IPS DF 6.9 (cell line): ENCODE measurements around the gene MKNK1.

Source experiments
- DNase-seq: peaks from one replicate; pipeline ENCODE4 v3.0.0-alpha.2; 2013; ENCODE audit warnings: low read depth, low spot score
- H3K27ac ChIP-seq: one replicate; pipeline ENCODE4 v1.5.1; 2013; ENCODE audit warnings: low read length, control low read depth
- H3K27me3 ChIP-seq: 2 replicates; pipeline ENCODE4 v1.6.1; 2013; ENCODE audit warnings: mild to moderate bottlenecking, low read length; ENCODE audit not compliant: control insufficient read depth, insufficient read depth
- H3K36me3 ChIP-seq: 2 replicates; pipeline ENCODE4 v1.6.1; 2013; ENCODE audit warnings: low read length; ENCODE audit not compliant: control insufficient read depth, insufficient read depth
- H3K4me1 ChIP-seq: 2 replicates; pipeline ENCODE4 v1.6.1; 2013; ENCODE audit warnings: low read length; ENCODE audit not compliant: control insufficient read depth, insufficient read depth
- H3K4me3 ChIP-seq: 2 replicates; pipeline ENCODE4 v1.5.1; 2013; ENCODE audit warnings: mild to moderate bottlenecking, low read length
- H3K9me3 ChIP-seq: 2 replicates; pipeline ENCODE4 v1.6.1; 2013; ENCODE audit warnings: low read length, inconsistent platforms; ENCODE audit not compliant: control insufficient read depth, insufficient read depth
- WGBS: extraction: QIAGEN DNeasy Blood & Tissue Kit; methylation state at CpG from one replicate; pipeline ENCODE4 v1.1.7; 2013; ENCODE audit warnings: mixed read lengths, missing lambda C conversion rate; ENCODE audit not compliant: insufficient read length, insufficient coverage; 5-methylcytosine and 5-hydroxymethylcytosine counted together

Gene MKNK1

DNA sequence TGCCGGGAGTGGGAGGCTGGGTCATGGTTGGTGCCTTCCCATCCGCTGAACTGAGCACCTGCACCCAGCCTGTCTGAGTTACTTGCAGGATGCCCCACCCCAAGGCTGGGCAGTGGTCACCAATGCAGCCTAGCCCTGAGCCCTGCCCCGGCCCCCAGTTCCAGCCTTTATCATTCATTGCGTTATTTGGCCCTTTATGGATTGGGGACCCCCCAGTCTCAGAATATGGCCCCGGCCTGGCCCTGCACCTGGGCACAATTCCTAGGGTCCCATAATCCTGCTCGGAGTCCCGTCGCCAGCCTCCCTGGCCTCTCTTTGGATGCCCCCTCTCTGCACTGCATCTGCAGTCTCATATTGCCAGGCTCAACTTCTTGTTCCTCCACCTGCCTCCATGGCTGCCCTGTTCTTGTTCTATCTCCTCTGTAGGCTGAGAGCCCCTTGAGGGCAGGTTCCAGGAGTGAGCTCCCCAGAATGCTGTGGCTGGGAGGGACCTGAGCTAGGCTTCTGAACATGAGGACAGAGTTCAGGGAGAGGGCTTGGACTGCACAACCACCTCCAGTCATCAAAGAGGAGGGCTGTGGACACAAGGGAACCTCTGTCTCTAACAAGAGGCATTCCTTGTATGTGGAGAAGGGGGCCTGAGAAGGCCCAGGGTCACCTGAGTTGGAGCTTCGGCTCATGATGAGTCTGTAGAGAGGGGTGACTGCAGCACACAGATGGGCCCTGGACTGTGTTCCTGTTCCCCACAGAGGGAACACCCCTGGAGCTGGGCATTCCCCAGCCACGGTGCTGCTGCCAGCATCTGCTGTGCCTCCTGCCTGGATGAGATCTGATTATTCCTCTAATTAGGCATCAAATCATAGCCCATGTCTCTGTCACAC, 51.5 kb downstream of the MKNK1 start:
- no CpG with 5 or more reads among the region's 10 CpGs for WGBS

DNA sequence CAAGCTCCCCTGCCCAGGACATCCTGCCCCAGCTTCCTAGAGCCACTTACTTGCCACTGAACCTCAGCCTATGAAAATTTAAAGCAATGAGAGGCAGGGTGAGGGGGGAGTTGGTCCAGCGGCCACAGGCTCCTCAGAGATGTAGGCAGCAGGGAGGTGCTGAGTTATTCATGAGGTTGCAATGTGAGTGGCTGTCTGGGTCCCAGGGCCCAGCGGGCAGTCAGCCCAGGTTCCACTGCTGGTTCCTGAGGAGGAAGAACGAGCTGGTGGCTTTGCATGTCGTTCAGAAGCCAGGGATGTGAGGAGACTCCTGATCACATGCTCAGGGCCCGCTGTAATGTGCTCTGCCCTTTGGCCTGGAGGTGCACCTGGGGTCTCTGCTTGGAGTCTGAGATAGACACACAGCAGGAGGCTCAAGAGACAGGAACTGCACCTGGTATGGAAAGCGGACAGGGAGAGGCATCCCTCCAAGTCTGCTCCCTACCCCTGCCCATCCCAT, 52.4 kb downstream of the MKNK1 start, which contains the start of gene KNCN:
Gene KNCN, minus strand, starts transcription at position 51 of the 499 bp plus-strand sequence. CDS start 432 bp downstream, outside the sequence.
- no peaks in the 10 kb centered on the region; the same call in 1 of the 2 replicates for H3K27me3 ChIP-seq
- H3K4me1 ChIP-seq: peaks cover 2% of the 10 kb centered on the region
- no peaks in the 10 kb centered on the region for H3K36me3 ChIP-seq
- no CpG with 5 or more reads among the region's 6 CpGs for WGBS
- H3K4me3 ChIP-seq: no peak within 1 kb of the TSS
- no peak for DNase-seq
- H3K27ac ChIP-seq: no peak within 1 kb of the TSS
- H3K9me3 ChIP-seq: no peaks in the 10 kb centered on the region

More for the DNA sequence above, 51.5 kb downstream of the MKNK1 start:
- peaks cover 2% of the 10 kb centered on the region for H3K4me1 ChIP-seq
- no peak overlapping the region for H3K27ac ChIP-seq
- DNase-seq: no peak
- no peaks in the 10 kb centered on the region for H3K9me3 ChIP-seq
- H3K36me3 ChIP-seq: no peaks in the 10 kb centered on the region
- no peak overlapping the region for H3K4me3 ChIP-seq
- H3K27me3 ChIP-seq: no peaks in the 10 kb centered on the region

DNA sequence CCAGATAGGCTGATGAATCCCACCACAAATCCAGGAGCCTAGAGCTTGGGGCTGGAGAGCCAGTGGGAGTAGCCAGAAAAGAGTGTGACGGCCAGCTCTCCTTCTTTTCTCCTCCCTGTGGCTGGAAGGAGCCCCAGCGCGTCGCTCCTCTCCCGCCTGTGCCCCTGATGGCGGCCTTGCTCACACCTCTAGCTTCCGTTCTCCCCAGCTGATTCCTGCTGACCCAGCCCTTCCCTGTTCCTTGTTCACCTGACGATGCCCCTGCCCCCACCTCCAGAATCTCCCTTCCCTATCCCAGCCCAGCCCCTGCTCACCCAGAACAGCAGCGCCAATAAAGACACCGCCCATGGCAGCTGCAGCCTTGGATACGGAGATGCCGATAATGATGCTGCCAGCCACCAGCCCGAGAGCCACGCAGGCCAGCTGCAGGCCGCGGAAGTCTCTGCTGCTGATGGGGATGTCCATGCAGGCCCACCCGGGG, 53.3 kb downstream of the MKNK1 start:
- no peaks in the 10 kb centered on the region for H3K36me3 ChIP-seq
- no peak for DNase-seq
- no peak overlapping the region for H3K4me3 ChIP-seq
- no CpG with 5 or more reads among the region's 17 CpGs for WGBS
- H3K27ac ChIP-seq: no peak overlapping the region
- no peaks in the 10 kb centered on the region; the same call in 1 of the 2 replicates for H3K27me3 ChIP-seq
- no peaks in the 10 kb centered on the region; the same call in none of the 2 replicates for H3K4me1 ChIP-seq
- no peaks in the 10 kb centered on the region for H3K9me3 ChIP-seq

DNA sequence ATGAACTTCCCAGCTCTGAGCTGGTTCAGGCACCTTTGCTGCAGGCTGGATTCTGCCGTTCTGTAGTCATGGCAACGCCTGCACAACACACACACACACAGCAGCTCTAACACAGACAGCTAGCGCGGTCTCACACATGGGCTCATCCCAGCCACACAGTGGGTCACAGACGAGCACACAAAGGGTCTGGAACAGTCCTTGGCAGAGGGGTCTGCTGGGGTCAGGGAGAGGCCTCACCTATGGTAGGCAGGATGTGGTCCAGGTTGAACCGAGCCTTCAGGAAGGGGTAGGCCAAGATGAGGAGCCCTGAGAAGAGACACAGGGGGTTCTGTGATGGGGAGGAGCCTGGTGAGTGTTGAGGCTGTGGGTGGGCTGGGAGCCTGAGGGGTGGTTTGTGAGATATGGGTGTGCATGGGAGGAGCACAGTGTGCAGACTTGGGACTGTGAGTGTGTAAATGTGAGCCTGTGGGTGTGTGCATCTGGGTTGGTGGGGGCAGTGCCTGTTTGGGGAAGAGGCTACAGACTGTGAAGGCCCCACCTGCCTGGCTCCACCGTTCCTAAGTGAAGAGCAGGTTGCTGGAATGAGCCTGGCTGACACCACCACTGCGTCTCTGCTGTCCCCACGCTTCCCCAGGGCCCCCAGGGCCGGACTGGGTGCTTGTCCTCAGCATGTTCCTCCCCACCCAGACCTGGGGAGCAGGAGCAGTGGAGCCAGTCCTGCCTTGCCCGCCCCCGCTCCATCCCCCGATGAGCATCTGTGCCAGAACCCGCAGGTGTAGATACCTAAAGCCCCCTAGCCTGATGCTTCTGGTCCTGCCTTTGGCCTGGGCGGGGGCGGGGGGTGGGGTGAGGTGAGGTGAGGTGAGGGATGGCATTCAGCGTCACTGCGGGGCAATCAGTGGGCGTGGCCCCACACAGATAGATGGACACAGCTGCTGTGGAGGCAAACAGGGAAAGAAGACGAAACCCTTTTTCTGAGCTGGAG, 54.1 kb downstream of the MKNK1 start:
- no peak overlapping the region for H3K4me3 ChIP-seq
- WGBS: no CpG with 5 or more reads among the region's 20 CpGs
- no peaks in the 10 kb centered on the region; the same call in none of the 2 replicates for H3K4me1 ChIP-seq
- DNase-seq: no peak
- H3K9me3 ChIP-seq: no peaks in the 10 kb centered on the region
- H3K36me3 ChIP-seq: no peaks in the 10 kb centered on the region
- peaks cover 4% of the 10 kb centered on the region; the same call in 1 of the 2 replicates for H3K27me3 ChIP-seq
- no peak overlapping the region for H3K27ac ChIP-seq

DNA sequence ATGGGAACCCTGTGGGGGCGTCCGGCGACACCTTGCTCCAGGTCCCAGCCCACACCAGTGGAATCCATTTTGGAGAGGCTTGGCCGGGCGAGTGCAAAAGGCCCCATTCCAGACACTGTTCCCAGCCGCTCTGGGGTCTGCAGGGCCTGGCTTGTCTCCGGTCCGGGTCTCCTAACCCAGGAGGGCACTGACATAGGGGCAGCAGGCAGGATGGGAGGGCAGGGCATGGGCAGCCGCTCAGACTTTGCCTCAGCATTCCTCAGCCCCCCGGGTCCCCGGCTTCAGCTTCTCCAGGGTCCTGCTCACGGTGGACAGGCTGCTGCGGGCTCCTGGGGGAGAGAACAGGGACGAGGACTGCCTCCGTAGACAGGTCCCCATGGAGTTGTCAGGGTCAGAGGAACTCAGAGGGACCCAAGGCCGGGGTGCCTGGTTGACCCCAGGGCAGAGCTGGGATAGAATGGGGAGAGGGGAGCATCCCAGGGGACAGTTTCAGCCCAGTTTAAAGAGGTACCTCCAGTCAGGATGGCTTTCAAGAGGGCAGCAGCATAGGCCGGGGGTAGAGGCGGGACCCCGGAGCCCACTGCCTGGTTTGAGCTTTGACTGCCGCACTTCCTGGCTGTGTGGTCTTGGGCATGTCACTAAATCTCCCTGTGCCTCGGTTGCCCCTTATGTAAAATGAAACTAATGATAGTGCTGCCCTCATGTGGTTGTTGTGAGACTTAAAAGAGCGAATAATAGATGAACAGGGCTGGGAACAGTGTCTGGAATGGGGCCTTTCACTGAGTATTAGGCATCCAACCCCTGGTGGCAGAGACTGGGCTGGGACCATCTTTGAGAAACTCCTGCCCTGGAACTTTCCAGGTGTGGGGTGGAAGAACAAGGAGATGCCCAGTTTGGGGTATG, 56.3 kb downstream of the MKNK1 start:
- peaks cover 23% of the 10 kb centered on the region for H3K27me3 ChIP-seq
- whole genome bisulfite sequencing: no CpG with 5 or more reads among the region's 22 CpGs
- peak; percentile 52 for DNase-seq
- H3K4me3 ChIP-seq: no peak overlapping the region
- H3K27ac ChIP-seq: no peak overlapping the region
- H3K9me3 ChIP-seq: no peaks in the 10 kb centered on the region
- peaks cover 4% of the 10 kb centered on the region for H3K4me1 ChIP-seq
- no peaks in the 10 kb centered on the region for H3K36me3 ChIP-seq

DNA sequence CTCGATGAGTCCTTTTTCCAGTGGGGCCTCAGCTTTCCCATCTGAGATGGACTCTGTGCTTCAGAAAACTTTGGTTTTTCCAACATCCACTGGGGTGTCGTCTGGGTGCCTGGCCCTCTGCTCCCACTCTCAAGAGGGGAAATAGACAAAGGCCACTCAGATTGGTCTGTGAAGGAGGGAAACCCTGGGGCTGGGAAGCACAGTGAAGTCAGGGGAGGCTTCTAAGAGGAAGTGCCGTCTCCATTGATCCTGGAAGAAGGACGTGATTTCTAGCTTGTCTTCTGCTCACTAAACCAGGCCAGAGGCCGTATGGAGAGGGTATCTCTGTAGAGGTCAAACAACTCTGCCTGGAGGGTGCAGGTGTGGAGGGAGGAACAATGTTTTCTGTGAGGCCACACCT, 57.9 kb downstream of the MKNK1 start:
- Histone ChIP-seq H3K27ac (no peak overlapping the region), H3K4me1 (peaks cover 4% of the 10 kb centered on the region), H3K9me3 (no peaks in the 10 kb centered on the region), H3K4me3 (no peak overlapping the region), H3K27me3 (peaks cover 34% of the 10 kb centered on the region), H3K36me3 (no peaks in the 10 kb centered on the region)
- WGBS: no CpG with 5 or more reads among the region's 5 CpGs
- no peak for DNase-seq

DNA sequence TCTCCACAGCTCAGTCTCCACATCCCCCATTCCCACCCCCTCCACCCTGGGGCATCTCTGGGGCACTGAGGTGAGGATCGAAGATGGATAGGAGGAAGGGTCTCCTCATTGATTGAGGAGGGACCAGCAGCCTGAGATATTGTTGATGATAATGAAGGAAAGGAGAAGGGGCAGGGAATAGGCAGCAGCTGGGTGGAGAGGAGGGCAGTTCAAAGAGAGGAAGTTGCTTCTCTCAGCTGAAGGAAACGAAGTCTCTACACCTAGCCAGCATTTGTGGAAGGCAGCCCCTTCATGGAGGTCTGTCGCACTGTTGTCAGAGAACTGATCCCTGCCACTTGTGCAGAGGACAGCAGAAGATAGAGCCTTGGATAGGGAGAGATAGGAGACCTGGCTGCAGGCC, 58.3 kb downstream of the MKNK1 start:
- Histone ChIP-seq H3K27me3 (peaks cover 35% of the 10 kb centered on the region), H3K27ac (no peak overlapping the region), H3K9me3 (no peaks in the 10 kb centered on the region), H3K4me1 (peaks cover 4% of the 10 kb centered on the region), H3K36me3 (no peaks in the 10 kb centered on the region), H3K4me3 (no peak overlapping the region)
- no peak for DNase-seq
- WGBS: no CpG with 5 or more reads among the region's 3 CpGs

DNA sequence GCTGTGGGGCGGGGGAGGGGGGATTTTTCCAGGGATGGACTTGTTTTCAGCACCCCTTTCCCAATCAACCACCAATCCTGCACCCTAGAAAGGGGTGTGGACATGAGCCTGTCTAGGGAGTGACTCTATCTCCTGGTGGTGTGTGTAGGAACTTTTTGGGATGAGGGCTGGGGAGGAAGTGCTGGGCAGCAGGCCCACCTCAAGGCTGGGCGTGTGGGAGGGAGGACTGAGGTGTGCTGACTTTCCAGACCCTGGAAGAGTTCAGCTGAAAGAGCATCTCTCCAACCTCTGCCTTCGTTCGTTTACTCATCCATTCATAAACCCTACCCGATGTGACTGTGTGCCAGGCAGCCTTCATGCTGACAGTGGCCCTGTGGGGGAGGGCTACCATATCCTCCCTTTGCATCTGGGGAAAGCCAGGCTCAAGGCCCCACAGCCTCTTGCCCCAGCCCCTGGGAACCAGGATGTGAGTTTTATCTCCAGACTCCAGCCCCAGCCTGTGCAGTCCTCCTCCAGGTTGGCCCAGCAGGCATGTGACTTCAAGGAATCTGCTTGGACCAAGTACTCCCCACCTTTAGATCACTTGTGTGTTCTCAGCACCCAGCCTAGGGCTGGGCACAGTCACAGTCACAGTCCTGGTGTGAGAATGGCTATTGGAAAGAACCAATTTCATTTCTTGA, 59.4 kb downstream of the MKNK1 start:
- no peak for DNase-seq
- Histone ChIP-seq H3K9me3 (no peaks in the 10 kb centered on the region), H3K4me1 (peaks cover 4% of the 10 kb centered on the region; the same call in 1 of the 2 replicates), H3K27ac (no peak overlapping the region), H3K4me3 (peak overlapping the region; percentile 38; the same call in 1 of the 2 replicates), H3K27me3 (peaks cover 35% of the 10 kb centered on the region), H3K36me3 (no peaks in the 10 kb centered on the region)
- no CpG with 5 or more reads among the region's 5 CpGs for WGBS
